Measurements from ENCODE around the gene ZC3H7B.

ZC3H7B gene

GRCh38 chr22:41361716-41362310 lies 60.5 kb downstream of the ZC3H7B start:
- TF ChIP-seq CTCF (IDR thresholded peaks at IDR 0.05; ENCODE audit: borderline replicate concordance, insufficient read depth, low read depth, low read length) = no peak
- no peak overlapping the region for H3K4me3 ChIP-seq (ENCODE audit: low read depth, low read length)

DNA sequence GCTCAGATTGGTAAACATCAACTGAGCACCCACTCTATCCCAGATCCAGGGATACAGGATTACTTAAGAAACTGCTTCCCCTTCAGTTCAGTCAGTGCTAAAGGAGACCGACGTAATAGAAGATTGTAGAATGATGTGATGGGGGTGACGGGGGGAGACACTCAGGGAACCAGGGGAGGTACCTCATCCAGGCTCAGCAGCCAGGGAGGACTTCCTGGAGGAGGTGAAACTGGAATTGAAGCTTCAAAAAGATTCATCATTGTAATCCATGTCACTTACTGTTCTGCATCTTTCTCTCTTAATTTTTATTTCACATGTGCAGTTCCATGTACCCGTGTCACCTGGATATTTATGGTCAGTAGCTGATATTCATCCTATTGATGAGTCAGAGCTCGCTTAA lies 61.3 kb downstream of the ZC3H7B start:
- no peak overlapping the region for H3K4me3 ChIP-seq (ENCODE audit: low read depth, low read length)
- no peak for TF ChIP-seq CTCF (IDR thresholded peaks at IDR 0.05; ENCODE audit: borderline replicate concordance, insufficient read depth, low read depth, low read length)

DNA sequence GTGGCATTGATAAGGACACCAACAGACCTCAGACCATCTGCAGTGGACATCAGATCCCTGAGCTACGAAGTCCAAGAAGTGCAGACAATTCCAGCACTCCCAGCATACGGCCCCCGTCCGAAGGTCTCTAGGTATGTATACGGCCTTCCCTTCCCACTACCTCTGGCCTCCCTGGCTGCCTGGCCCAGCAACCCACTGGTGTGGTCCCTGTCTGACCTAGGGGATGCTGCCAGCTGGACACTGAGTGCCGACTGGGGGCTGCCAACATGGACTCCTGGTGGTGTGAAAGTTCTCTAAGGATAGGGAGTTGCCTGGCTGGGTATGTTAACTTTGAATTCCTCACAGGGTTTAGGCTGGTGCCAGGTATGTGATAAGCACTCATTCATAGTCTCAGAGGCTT lies 62.9 kb downstream of the ZC3H7B start:
- TF ChIP-seq CTCF (IDR thresholded peaks at IDR 0.05; ENCODE audit: borderline replicate concordance, insufficient read depth, low read depth, low read length) = no peak
- no peak overlapping the region for H3K4me3 ChIP-seq (ENCODE audit: low read depth, low read length)

DNA sequence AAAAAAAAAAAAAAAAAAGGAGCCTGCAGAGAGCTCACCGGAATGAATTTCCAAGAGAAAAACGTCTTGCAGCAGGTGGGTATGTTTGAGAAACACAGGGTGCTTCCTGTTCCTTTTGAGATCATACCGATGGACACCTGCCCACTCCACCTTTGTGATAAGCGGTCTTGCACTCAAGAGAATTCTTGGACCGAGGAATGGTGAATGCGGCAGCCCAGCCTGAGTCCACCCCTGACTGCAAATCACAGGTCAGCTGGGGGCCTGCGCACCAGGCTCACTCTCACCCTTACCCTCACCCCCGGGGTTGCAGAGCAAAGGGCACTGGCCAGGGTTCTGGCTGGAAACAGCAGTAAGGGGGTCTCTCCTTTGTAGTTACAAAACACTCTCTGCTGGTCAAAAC lies 63.6 kb downstream of the ZC3H7B start:
- TF ChIP-seq CTCF (IDR thresholded peaks at IDR 0.05; ENCODE audit: borderline replicate concordance, insufficient read depth, low read depth, low read length) = no peak
- no peak overlapping the region for H3K4me3 ChIP-seq (ENCODE audit: low read depth, low read length)

DNA sequence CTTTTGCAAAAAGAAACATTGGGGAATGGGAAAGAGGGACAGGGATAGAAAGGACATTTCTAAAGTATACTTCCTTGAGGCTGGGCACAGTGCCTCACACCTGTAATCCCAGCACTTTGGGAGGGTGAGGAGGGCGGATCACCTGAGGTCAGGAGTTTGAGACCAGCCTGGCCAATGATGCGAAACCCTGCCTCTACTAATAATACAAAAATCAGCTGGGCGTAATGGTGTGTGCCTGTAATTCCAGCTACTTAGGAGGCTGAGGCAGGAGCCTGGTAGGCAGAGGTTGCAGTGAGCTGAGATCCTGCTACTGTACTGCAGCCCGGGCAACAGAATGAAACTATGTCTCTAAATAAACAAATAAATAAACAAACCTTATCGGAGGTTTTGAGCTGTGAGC lies 64.1 kb downstream of the ZC3H7B start:
- no peak overlapping the region for H3K4me3 ChIP-seq (ENCODE audit: low read depth, low read length)
- no peak for TF ChIP-seq CTCF (IDR thresholded peaks at IDR 0.05; ENCODE audit: borderline replicate concordance, insufficient read depth, low read depth, low read length)

DNA sequence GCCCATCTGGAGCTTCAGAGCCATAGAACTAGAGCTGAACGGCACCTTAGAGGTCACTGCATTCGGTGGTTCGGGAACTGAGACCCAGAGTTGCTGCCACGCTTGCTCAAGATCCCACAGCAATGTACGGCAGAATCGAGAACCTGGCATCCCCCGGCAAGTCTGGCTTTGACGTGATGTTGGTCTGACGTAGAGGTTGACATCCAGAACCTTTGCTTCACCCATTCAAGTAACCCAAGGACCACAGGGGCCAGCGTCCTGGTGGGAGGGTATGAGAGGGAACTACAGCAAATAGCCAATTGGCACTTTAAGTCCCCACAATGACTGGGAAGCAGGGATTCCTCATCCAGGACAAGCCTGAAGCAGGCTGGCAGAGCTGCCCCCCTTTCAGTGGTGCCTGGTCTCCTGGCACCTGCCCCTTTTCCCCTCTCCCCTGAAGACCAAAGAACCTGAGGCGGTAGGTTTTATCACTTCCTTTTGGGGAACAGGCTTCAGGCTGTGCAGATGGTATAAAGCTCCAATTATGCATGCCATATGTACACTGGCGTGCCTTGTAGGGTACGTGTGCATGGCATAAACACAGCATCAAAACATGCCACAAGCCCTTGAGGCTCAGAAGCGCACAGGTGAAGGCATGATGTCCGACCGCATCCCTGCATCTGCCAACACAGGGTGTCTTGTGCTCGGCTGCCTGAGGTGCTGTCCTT lies 65.2 kb downstream of the ZC3H7B start:
- H3K4me3 ChIP-seq (ENCODE audit: low read depth, low read length) = no peak overlapping the region
- TF ChIP-seq CTCF (IDR thresholded peaks at IDR 0.05; ENCODE audit: borderline replicate concordance, insufficient read depth, low read depth, low read length) = no peak

- H3K4me3 ChIP-seq (ENCODE audit: low read depth, low read length) = no peak overlapping the region
- TF ChIP-seq CTCF (IDR thresholded peaks at IDR 0.05; ENCODE audit: borderline replicate concordance, insufficient read depth, low read depth, low read length) = no peak
These were observed 65.8 kb downstream of the ZC3H7B start for GRCh38 chr22:41367039-41367679.
